Posterior cingulate gyrus (tissue), 11 donors: ENCODE data around the gene OR1Q1.
"Not testable (repeated sequence)": the region's sequence is repeated elsewhere in the genome, so short reads cannot be mapped to it uniquely, and the experiment has no call there.

Source experiments
- DNase-seq, 10 donors: peaks; one replicate each; pipeline versions ENCODE4 v3.0.0 to v3.0.0-alpha.2; 2020 to 2021; ENCODE audit warnings: mixed read lengths in 3 of 10
- intact Hi-C: fragments of 100-400 bp; cut with DNase I; formaldehyde crosslinking; loops from one replicate; pipeline ENCODE4 v1.15.1; 2023

Gene OR1Q1, protein sequence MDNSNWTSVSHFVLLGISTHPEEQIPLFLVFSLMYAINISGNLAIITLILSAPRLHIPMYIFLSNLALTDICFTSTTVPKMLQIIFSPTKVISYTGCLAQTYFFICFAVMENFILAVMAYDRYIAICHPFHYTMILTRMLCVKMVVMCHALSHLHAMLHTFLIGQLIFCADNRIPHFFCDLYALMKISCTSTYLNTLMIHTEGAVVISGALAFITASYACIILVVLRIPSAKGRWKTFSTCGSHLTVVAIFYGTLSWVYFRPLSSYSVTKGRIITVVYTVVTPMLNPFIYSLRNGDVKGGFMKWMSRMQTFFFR

DNA sequence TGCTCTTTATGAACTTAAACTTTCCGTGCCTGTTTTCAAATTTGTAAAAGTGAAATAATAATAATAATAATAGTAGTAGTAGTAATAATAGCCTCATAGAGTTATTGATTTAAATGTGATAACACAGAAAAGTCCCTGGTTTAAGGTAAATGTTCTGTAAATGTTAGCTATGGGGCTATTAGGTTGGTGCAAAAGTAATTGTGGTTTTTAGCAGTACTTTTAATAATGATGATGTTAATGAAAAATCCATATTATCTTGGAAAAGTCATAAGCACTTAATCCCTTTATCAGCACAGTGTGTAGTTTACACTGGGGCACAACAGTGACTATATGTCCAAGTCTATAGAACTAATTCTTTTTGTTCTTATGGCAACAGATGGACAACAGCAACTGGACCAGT lies at the start of gene OR1Q1:
OR1Q1 (plus strand) TSS at position 377 of the 400 bp plus-strand sequence; CDS start at position 377, 0 bp downstream.
- no peak for DNase-seq
- intact Hi-C loops, result no loop called here

DNA sequence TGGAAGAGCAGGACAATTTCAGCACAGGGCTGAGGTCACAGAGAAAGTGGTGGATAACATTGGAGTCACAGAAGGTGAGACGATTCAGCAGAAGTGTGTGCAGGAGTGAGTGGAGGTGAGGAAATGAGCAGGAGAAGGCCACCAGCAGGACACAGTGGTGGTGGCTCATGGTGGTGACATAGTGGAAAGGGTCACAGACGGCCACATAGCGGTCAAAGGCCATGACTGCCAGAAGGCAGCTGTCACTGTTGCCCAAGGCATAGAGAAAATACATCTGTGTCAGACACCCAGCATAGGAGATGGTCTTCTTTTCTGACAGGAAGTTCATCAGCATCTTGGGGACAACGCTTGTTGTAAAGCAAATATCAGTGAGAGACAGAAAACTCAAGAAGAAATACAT lies 46.6 kb upstream of the OR1Q1 start:
- intact Hi-C loops, result no loop called here

DNA sequence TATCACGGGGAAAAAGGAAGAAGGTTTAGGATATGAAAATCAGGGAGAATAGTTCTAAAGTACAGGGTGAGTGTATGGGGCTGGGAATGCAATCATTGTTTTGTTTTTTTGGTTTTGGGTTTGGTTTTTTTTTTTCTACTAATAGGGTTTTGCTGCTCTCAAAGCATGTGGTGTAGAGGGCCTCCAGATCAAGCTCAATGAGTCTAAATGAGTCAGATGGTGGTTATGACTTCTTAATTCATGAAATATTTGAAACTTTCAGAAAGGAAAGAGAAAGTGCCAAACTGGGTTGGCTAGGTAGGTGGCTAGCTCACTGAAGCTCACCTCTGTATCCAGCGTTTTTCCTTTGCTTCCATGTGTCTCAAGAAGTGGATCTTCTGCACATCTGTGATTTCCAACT lies 42.1 kb upstream of the OR1Q1 start:
- DNase-seq, result no peak
- intact Hi-C loops, result no loop called here

More for the DNA sequence above, 46.6 kb upstream of the OR1Q1 start:
- DNase-seq, result no peak

DNA sequence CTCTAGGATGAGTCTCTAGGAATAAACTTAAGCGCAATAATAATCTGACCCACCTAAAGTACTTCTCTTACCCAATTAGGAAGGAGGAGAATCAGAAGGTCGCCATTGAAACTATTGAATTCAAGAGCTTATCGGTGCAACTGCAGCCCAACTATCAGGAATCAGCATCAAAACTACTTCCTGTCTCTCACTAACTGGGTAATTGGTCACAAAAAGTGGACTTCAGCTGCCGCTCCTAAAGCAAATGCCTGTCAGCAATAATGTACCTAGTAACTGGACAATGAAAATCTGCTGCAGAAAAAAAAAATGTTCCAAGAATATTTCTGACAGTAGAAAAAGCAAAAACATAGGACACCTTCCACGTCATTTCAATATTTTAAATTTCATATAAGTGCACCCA lies 34.7 kb upstream of the OR1Q1 start:
- intact Hi-C loops, result no loop called here

DNA sequence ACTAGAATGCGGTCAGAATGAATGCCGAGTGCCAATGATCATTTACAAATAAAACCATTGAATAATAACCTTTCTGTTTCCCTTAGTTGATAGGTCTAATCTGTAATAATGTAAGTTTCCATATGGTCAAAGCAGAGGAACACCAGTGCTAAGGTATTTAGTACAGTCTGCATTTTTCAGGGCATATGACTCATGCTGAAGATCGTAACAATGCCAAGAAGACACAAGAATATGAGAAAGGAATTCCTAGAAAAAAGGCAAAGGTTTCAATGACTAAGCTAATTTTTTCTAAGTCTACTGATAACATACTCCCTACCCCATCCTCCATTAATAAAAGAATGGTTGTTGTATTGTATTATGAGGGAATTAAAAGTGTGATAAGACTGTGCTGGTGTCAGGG lies 34.2 kb upstream of the OR1Q1 start:
- intact Hi-C loops, result no loop called here
- DNase-seq, result no peak

More for the DNA sequence above, 34.7 kb upstream of the OR1Q1 start:
- no peak for DNase-seq

DNA sequence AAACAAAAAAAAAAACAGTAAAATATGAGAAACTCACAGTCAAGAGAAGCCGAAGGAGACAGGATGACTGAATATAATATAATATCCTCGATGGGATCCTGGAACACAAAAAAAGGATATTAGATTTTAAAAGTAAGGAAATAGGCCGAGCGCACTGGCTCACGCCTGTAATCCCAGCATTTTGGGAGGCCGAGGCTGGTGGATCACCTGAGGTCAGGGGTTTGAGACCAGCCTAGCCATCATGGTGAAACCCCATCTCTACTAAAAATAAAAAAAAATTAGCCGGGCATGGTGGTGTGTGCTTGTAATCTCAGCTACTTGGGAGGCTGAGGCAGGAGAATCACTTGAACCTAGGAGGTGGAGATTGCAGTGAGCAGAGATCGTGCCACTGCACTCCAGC lies 31.3 kb upstream of the OR1Q1 start, which contains the start of gene OR1L8:
OR1L8 (minus strand) TSS at position 101 of the 400 bp plus-strand sequence. CDS start 14,907 bp downstream, outside the sequence.
- intact Hi-C loops, result not testable (repeated sequence)

DNA sequence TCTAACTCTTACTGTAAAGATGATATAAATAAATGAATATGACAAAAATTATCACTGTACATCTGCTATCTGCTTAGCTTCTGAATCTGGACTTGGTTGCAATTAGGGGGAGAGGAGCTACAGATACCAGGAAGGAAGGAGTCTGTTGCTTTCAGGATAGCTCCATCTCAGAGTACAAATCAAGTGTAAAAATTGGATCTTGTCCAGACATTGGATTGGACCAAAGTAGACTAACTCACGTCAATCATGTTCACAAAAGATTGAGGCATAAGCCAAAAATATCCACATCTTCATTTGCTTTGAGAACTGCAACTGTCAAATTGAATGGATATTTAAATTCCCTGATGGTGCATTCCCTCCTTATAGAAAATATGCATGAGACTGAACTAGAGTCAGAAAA lies 8.8 kb upstream of the OR1Q1 start:
- DNase-seq, result no peak
- intact Hi-C loops, result no loop called here

More for the DNA sequence above, 31.3 kb upstream of the OR1Q1 start, which contains the start of gene OR1L8:
- peak in 1 of 10 donors; percentile 32 for DNase-seq

DNA sequence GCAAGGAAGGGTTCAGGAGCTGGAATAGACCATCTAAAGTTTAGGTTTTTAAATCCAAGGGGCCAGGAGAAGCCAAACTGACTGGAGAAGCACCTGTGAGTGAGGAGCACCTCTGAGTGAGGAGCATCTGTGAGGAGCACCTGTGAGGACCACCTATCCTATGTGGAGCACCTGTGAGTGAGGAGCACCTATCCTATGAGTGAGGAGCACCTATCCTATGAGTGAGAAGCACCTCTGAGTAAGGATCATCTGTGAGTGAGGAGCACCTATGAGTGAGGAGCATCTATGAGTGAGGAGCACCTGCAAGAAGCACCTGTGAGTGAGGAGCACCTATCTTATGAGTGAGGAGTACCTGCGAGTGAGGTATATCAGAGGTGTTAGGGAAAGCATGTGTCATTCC lies 8.0 kb upstream of the OR1Q1 start:
- intact Hi-C loops, result no loop called here
- DNase-seq, result no peak

DNA sequence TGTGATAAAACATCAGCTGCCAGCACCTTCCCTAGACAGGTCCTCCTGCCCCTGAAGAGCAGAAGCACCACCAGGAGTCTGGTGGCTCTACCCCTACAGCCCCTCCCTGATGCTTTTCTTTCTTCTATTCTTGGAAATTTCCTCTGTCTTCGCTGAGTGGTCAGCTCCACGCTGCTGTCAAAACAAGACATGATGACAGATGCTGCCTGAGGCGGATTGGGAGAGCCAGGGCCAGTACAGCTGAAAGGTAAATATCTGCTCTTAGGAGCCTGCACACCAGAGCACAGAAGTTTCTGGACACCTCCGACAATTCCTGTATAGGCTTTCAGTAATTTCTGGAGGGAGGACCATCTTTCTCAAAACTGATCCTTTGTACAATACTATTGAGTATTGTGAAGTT lies 4.7 kb upstream of the OR1Q1 start:
- intact Hi-C loops, result no loop called here
- DNase-seq, result no peak

DNA sequence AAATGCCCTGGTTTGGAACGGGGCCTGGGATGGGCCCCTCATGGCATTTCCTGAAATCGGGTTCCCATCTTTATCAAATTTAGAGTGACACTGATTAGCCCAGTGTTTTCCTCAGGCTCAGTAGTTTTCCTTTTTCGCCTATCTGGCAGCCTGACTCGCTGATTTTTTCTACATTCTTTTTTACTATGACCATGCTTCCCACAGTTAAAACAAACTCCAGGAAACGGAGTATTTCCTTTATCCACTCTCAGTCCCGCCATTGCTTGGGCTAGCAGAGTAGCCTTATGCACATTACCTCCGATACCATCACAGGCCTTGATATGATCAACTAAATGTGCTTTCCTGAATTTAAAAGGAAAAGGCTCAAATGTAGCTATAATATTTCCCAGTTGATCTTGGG lies 5.5 kb downstream of the OR1Q1 start:
- intact Hi-C loops, result no loop called here
- no peak for DNase-seq

DNA sequence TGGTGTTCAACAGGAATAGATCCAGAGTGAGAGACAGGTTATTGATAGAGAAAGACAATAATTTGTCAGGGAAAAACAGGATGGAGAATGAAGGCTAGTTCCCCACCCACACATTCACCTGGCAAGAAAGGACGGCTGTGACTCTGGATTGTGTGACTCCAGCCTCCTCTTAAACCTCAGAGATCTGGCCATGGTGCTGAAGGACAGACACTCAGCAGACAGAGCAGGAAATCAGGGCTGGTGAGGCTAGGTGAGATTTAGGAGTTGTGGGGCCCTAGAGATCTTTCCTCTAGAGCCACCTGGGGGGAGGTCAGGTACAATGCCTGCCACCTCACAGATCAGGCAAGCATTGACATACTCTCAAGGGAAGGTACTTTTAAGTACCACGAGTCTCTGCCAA lies 27.7 kb downstream of the OR1Q1 start:
- DNase-seq, result no peak
- intact Hi-C loops, result no loop called here

DNA sequence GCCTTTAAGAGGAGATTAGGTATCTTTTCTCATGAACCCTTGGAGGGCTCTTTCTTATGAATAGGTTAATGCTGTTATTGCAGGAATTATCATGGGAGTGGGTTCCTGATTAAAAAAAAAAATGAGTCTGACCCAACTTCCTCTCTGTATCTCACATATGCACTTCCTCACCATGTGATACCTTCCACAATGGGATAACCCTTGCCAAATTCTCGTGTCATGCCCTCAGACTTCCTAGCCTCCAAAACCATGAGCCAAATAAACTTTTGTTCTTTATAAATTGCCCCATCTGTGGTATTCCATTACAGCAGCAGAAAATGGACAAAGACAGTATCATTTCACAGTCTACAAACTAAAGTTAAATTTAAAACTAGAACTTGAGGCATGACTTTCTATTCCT lies 41.8 kb downstream of the OR1Q1 start:
- DNase-seq, result no peak
- intact Hi-C loops, result no loop called here

DNA sequence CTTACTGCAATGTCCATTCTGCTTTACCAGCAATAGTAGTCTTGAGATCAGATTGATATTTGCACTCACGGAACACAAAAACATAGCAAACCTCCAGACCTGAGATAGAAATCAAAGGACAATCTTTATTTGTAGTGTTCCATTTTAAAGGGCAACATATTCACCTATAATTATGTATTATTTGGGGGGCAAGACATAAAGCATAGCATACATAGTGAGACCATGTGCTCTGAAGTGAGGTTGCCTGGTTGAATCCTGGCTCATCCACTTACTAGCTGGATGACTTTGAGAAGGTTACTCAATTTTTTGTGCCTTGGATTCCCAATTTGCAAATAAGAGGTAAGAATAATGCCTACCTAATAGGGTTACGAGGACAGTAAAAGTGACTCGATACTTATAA lies 43.0 kb downstream of the OR1Q1 start, which contains the start of gene OR1B1:
OR1B1 (minus strand) TSS at position 101 of the 400 bp plus-strand sequence.
- intact Hi-C loops, result no loop called here
- DNase-seq, result no peak

DNA sequence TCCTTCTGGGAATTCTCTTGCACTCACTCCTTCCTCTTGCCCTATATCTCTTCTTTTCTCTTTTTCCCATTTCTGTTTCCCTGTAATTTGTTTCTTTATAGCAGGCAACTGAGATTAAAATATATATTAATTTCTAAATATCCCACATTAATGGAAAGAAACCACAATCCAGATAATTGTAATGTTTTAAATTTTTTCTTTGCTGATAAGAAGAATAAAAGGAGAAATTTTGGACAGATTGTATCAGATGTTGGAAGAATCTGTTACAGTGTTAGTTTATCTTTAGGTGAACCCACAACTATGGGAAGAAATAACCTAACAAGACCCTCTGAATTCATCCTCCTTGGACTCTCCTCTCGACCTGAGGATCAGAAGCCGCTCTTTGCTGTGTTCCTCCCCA lies 46.9 kb downstream of the OR1Q1 start, which contains the start of gene OR1L1:
OR1L1 (plus strand) TSS at position 301 of the 400 bp plus-strand sequence; CDS start at position 301, 0 bp downstream.
- intact Hi-C loops, result no loop called here
- no peak for DNase-seq
